Breast epithelium (tissue), 3 donors: ENCODE results near the gene NLRP13.

Experiments used
- POLR2AphosphoS5 ChIP-seq, 3 donors: sonication (generic); formaldehyde crosslinking; IDR thresholded peaks; one replicate each; pipeline ENCODE4 v1.6.1; 2017; ENCODE audit warnings: antibody characterized with exemption in 3 of 3
- TF ChIP-seq, protein P1 (sequence below), 3 donors: fragments of 450-650 bp; IDR thresholded peaks; one replicate each; pipeline ENCODE4 v1.5.1; 2016 to 2017; ENCODE audit warnings: antibody characterized with exemption in 3 of 3, mild to moderate bottlenecking in 3 of 3, moderate library complexity in 3 of 3

DNA sequence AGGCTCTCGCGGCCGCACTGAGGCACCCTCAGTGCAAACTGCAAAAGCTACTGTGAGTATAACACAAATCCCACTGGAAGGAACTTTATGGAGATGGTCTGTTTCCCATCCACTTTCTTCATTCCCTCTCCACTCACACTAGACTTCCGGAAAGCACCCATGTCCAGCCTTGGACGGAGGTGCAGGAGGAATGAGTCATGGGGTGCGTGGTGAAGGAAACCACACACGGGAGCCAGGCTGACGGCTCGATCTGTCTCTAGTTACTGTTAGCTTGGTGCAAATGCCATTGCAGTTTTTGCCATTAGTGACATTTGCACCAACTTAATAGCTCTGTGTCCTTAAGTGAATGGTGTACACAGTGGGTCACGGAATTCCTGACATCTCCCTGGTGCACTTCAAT, 30.1 kb upstream of the NLRP13 start:
- TF ChIP-seq, protein P1, sequence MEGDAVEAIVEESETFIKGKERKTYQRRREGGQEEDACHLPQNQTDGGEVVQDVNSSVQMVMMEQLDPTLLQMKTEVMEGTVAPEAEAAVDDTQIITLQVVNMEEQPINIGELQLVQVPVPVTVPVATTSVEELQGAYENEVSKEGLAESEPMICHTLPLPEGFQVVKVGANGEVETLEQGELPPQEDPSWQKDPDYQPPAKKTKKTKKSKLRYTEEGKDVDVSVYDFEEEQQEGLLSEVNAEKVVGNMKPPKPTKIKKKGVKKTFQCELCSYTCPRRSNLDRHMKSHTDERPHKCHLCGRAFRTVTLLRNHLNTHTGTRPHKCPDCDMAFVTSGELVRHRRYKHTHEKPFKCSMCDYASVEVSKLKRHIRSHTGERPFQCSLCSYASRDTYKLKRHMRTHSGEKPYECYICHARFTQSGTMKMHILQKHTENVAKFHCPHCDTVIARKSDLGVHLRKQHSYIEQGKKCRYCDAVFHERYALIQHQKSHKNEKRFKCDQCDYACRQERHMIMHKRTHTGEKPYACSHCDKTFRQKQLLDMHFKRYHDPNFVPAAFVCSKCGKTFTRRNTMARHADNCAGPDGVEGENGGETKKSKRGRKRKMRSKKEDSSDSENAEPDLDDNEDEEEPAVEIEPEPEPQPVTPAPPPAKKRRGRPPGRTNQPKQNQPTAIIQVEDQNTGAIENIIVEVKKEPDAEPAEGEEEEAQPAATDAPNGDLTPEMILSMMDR (IDR thresholded peaks at IDR 0.05) = no peak
- no peak for TF ChIP-seq POLR2AphosphoS5 (IDR thresholded peaks at IDR 0.05)
